A549 (cell line): ENCODE results near the gene DAB2IP.

Source experiments
- CEBPB ChIP-seq, 2 experiments: fragments of >200 bp in 1 of 2; sonication (Bioruptor Twin) in 1 of 2; formaldehyde crosslinking in 1 of 2; IDR thresholded peaks; 2 replicates each; pipeline ENCODE4 v1.6.1; 2012 to 2016
- MAZ ChIP-seq: fragments of 150-350 bp; IDR thresholded peaks from 2 replicates; pipeline ENCODE4 v1.6.1; 2014; ENCODE audit warnings: antibody characterized with exemption, low read depth, low read length, borderline replicate concordance
- MYC ChIP-seq: IDR thresholded peaks from 2 replicates; pipeline ENCODE4 v1.6.1; 2012; ENCODE audit warnings: mild to moderate bottlenecking, inconsistent platforms, low read length, improper control_type of control experiment, borderline replicate concordance
- NR3C1 ChIP-seq: fragments of >200 bp; sonication (Bioruptor Twin); formaldehyde crosslinking; IDR thresholded peaks from 3 replicates; pipeline ENCODE4 v1.6.1; 2017
- POLR2A ChIP-seq: IDR thresholded peaks from 2 replicates; pipeline ENCODE4 v1.6.1; 2012; ENCODE audit warnings: mild to moderate bottlenecking, low read length
- TF ChIP-seq, protein P1 (sequence below): fragments of >200 bp; sonication (Bioruptor Twin); formaldehyde crosslinking; IDR thresholded peaks from 3 replicates; pipeline ENCODE4 v1.5.1; 2016
- TF ChIP-seq, protein P2 (sequence below): fragments of 250-450 bp; sonication (Bioruptor Pico); IDR thresholded peaks from 2 replicates; pipeline ENCODE4 v1.5.0; 2021; ENCODE audit warnings: mild to moderate bottlenecking, moderate library complexity, borderline replicate concordance
- TF ChIP-seq, protein P3 (sequence below): IDR thresholded peaks from 2 replicates; pipeline ENCODE4 v1.6.1; 2012

DNA sequence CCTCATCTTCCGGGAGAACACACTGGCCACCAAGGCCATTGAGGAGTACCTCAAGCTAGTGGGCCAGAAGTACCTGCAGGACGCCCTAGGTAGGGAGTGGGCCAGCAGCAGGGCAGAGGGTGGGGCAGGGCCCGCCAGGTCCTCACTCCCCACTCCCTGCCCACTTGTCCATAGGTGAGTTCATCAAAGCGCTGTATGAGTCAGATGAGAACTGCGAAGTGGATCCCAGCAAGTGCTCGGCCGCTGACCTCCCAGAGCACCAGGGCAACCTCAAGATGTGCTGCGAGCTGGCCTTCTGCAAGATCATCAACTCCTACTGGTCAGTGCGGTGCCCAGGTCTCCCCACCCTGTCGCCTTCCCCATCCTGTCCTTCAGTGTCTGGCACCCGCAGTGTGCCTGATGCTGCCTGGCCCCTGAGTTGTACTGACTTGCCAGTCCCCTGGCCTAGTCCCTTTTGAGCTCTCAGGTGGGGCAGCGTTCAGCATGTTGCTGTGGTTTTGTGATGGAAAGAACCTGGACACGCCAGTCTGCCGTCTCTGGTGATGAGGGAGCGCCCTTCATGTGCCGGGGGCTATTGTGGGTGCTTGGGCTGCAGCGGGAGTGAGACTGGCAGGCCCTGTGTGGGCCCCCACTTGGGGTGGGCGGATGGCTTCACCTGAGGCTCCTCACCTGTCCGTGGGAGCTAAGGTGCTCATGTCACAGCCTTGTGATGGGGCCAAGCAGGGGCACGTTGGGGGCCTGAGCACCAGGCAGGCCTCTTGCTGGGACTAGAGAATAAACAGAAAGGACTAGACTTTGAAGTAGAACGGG lies 112.3 kb downstream of the DAB2IP start:
- no peak for TF ChIP-seq MAZ
- TF ChIP-seq, protein P1, sequence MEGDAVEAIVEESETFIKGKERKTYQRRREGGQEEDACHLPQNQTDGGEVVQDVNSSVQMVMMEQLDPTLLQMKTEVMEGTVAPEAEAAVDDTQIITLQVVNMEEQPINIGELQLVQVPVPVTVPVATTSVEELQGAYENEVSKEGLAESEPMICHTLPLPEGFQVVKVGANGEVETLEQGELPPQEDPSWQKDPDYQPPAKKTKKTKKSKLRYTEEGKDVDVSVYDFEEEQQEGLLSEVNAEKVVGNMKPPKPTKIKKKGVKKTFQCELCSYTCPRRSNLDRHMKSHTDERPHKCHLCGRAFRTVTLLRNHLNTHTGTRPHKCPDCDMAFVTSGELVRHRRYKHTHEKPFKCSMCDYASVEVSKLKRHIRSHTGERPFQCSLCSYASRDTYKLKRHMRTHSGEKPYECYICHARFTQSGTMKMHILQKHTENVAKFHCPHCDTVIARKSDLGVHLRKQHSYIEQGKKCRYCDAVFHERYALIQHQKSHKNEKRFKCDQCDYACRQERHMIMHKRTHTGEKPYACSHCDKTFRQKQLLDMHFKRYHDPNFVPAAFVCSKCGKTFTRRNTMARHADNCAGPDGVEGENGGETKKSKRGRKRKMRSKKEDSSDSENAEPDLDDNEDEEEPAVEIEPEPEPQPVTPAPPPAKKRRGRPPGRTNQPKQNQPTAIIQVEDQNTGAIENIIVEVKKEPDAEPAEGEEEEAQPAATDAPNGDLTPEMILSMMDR: no peak
- no peak for TF ChIP-seq NR3C1
- TF ChIP-seq, protein P2, sequence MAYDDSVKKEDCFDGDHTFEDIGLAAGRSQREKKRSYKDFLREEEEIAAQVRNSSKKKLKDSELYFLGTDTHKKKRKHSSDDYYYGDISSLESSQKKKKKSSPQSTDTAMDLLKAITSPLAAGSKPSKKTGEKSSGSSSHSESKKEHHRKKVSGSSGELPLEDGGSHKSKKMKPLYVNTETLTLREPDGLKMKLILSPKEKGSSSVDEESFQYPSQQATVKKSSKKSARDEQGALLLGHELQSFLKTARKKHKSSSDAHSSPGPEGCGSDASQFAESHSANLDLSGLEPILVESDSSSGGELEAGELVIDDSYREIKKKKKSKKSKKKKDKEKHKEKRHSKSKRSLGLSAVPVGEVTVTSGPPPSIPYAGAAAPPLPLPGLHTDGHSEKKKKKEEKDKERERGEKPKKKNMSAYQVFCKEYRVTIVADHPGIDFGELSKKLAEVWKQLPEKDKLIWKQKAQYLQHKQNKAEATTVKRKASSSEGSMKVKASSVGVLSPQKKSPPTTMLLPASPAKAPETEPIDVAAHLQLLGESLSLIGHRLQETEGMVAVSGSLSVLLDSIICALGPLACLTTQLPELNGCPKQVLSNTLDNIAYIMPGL (CRISPR knock-in tag): no peak
- TF ChIP-seq CEBPB (IDR thresholded peaks at IDR 0.05): no peak
- TF ChIP-seq MYC: no peak
- TF ChIP-seq POLR2A: no peak
- TF ChIP-seq, protein P3, sequence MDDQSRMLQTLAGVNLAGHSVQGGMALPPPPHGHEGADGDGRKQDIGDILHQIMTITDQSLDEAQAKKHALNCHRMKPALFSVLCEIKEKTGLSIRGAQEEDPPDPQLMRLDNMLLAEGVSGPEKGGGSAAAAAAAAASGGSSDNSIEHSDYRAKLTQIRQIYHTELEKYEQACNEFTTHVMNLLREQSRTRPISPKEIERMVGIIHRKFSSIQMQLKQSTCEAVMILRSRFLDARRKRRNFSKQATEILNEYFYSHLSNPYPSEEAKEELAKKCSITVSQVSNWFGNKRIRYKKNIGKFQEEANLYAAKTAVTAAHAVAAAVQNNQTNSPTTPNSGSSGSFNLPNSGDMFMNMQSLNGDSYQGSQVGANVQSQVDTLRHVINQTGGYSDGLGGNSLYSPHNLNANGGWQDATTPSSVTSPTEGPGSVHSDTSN: no peak
